Caco-2 (cell line): ENCODE measurements around the gene FRS2. TPM values are rescaled to one million over a fixed set of nuclear protein-coding genes. Genes with fewer than 3 reads are reported as not detected.

Experiments used
- BruUV-seq: library from RNA; stranded (reverse); fragments of 400-500 nt; replicated peaks from 2 replicates; lab custom pipeline; 2021; lab: Mats Ljungman, UMichigan
- CTCF ChIA-PET: fragments of 300-600 bp; sonication (Branson Sonifier 250); formaldehyde crosslinking; loops from one replicate; lab custom pipeline; 2022; ENCODE audit warnings: antibody characterized with exemption; lab: Charles Lee
- POLR2A ChIA-PET: fragments of 300-600 bp; sonication (Branson Sonifier 250); formaldehyde crosslinking; loops from one replicate; lab custom pipeline; 2022; ENCODE audit warnings: antibody characterized with exemption; lab: Charles Lee
- DNase-seq, 2 experiments: peaks; one replicate each; pipeline versions ENCODE4 v3.0.0 to v3.0.0-alpha.2; 2020 to 2022
- H3K27me3 ChIP-seq: replicated peaks from 2 replicates; pipeline ENCODE4 v1.6.0; 2011; ENCODE audit warnings: low read length; ENCODE audit not compliant: control insufficient read depth, insufficient read depth
- H3K36me3 ChIP-seq: 2 replicates; pipeline ENCODE4 v1.5.1; 2011; ENCODE audit warnings: low read length; ENCODE audit not compliant: control insufficient read depth, insufficient read depth
- H3K4me1 ChIP-seq: fragments of 250-450 bp; sonication (Bioruptor Pico); 2 replicates; pipeline ENCODE4 v1.5.1; 2020; ENCODE audit warnings: mild to moderate bottlenecking
- H3K4me3 ChIP-seq: 2 replicates; pipeline ENCODE4 v1.5.1; 2011; ENCODE audit warnings: low read depth, mild to moderate bottlenecking, control low read depth, low read length
- H3K9me3 ChIP-seq: fragments of 250-450 bp; sonication (Bioruptor Pico); 2 replicates; pipeline ENCODE4 v1.5.1; 2020; ENCODE audit warnings: mild to moderate bottlenecking, moderate library complexity
- H3K27ac Mint-ChIP-seq: one replicate; pipeline ENCODE4 v1.8.0; 2022; ENCODE audit warnings: mixed read lengths; ENCODE audit not compliant: unreplicated experiment
- H3K27me3 Mint-ChIP-seq: one replicate; pipeline ENCODE4 v1.8.0; 2022; ENCODE audit warnings: mixed read lengths; ENCODE audit not compliant: insufficient read depth, unreplicated experiment
- H3K36me3 Mint-ChIP-seq: one replicate; pipeline ENCODE4 v1.8.0; 2022; ENCODE audit warnings: mild to moderate bottlenecking, mixed read lengths; ENCODE audit not compliant: insufficient read depth, unreplicated experiment
- H3K4me1 Mint-ChIP-seq: one replicate; pipeline ENCODE4 v1.8.0; 2022; ENCODE audit warnings: low read depth, mixed read lengths; ENCODE audit not compliant: unreplicated experiment
- H3K4me3 Mint-ChIP-seq: one replicate; pipeline ENCODE4 v1.8.0; 2022; ENCODE audit warnings: mild to moderate bottlenecking, moderate library complexity, mixed read lengths; ENCODE audit not compliant: unreplicated experiment
- H3K9me3 Mint-ChIP-seq: one replicate; pipeline ENCODE4 v1.8.0; 2022; ENCODE audit warnings: mixed read lengths; ENCODE audit not compliant: unreplicated experiment
- CTCF ChIP-seq, 2 experiments: fragments of 200-600 bp in 1 of 2; IDR thresholded peaks; 1 replicate in 1 of 2; 2 replicates in 1 of 2; pipeline versions ENCODE4 v1.5.1 to v1.8.0; 2011 to 2022; ENCODE audit warnings: antibody characterized with exemption in 1 of 2, control low read depth in 1 of 2, inconsistent platforms in 1 of 2, low read depth in 1 of 2, low read length in 1 of 2, mild to moderate bottlenecking in 1 of 2, moderate library complexity in 1 of 2; ENCODE audit not compliant: insufficient read depth in 1 of 2, severe bottlenecking in 1 of 2, unreplicated experiment in 1 of 2
- intact Hi-C: fragments of 100-400 bp; cut with micrococcal nuclease; formaldehyde crosslinking; loops from one replicate; pipeline ENCODE4 v1.10.0; 2022; ENCODE audit not compliant: unreplicated experiment
- total RNA-seq: library from RNA; stranded (reverse); gene quantifications from 2 replicates; pipeline ENCODE4 v1.2.3, GENCODE V29; 2022

Gene FRS2
- total RNA-seq, 1 experiment from 2014 or later, result 82.3 TPM

- POLR2A ChIA-PET, result interaction anchor here (0.6 kb wide), 1 partner anchor 36 kb away, joined by 3 read pairs; no protein-coding TSS in a partner anchor
- Histone ChIP-seq H3K27me3 (no peaks in the 10 kb centered on the region), H3K36me3 (no peaks in the 10 kb centered on the region), H3K4me1 (peaks cover 14% of the 10 kb centered on the region), H3K9me3 (no peaks in the 10 kb centered on the region), H3K4me3 (no peak overlapping the region)
- intact Hi-C loops, result no loop called here
- DNase-seq, result no peak
- H3K9me3 Mint-ChIP-seq, result peaks cover 34% of the 10 kb centered on the region
- no peak for TF ChIP-seq CTCF (IDR thresholded peaks at IDR 0.05; ENCODE audit: insufficient read depth in 1 of 2, low read depth in 1 of 2, low read length in 1 of 2, severe bottlenecking in 1 of 2, unreplicated experiment in 1 of 2)
- peaks cover 35% of the 10 kb centered on the region for H3K36me3 Mint-ChIP-seq
- BruUV-seq, result no TSS peak
- H3K4me3 Mint-ChIP-seq, result no peak overlapping the region
- H3K27me3 Mint-ChIP-seq, result no peaks in the 10 kb centered on the region
- CTCF ChIA-PET, result no interaction called here
- H3K27ac Mint-ChIP-seq, result no peak overlapping the region
- H3K4me1 Mint-ChIP-seq, result peaks cover 48% of the 10 kb centered on the region
These were observed 54.7 kb downstream of the FRS2 start for GRCh38 chr12:69524755-69525469.

- peaks cover 6% of the 10 kb centered on the region for H3K9me3 Mint-ChIP-seq
- Histone ChIP-seq H3K4me1 (peaks cover 14% of the 10 kb centered on the region), H3K36me3 (no peaks in the 10 kb centered on the region), H3K27me3 (no peaks in the 10 kb centered on the region), H3K9me3 (no peaks in the 10 kb centered on the region), H3K4me3 (no peak overlapping the region)
- peak overlapping the region; percentile 52 for H3K27ac Mint-ChIP-seq
- DNase-seq, result no peak
- peaks cover 25% of the 10 kb centered on the region for H3K4me1 Mint-ChIP-seq
- intact Hi-C loops, result no loop called here
- no peaks in the 10 kb centered on the region for H3K27me3 Mint-ChIP-seq
- BruUV-seq, result no TSS peak
- no peak for TF ChIP-seq CTCF (IDR thresholded peaks at IDR 0.05; ENCODE audit: insufficient read depth in 1 of 2, low read depth in 1 of 2, low read length in 1 of 2, severe bottlenecking in 1 of 2, unreplicated experiment in 1 of 2)
- no peak overlapping the region for H3K4me3 Mint-ChIP-seq
- ChIA-PET CTCF (no interaction called here), POLR2A (no interaction called here)
- peaks cover 21% of the 10 kb centered on the region for H3K36me3 Mint-ChIP-seq
These were observed 57.5 kb downstream of the FRS2 start for GRCh38 chr12:69527506-69528272.

GRCh38 chr12:69529021-69529420 lies 58.8 kb downstream of the FRS2 start:
- no TSS peak for BruUV-seq
- ChIA-PET POLR2A (no interaction called here), CTCF (no interaction called here)
- no peak for TF ChIP-seq CTCF (IDR thresholded peaks at IDR 0.05; ENCODE audit: insufficient read depth in 1 of 2, low read depth in 1 of 2, low read length in 1 of 2, severe bottlenecking in 1 of 2, unreplicated experiment in 1 of 2)
- H3K27ac Mint-ChIP-seq, result peak overlapping the region; percentile 4
- Histone ChIP-seq H3K4me3 (no peak overlapping the region), H3K9me3 (no peaks in the 10 kb centered on the region), H3K4me1 (peaks cover 21% of the 10 kb centered on the region), H3K27me3 (no peaks in the 10 kb centered on the region), H3K36me3 (no peaks in the 10 kb centered on the region)
- intact Hi-C loops, result no loop called here
- DNase-seq, result no peak
- no peaks in the 10 kb centered on the region for H3K27me3 Mint-ChIP-seq
- H3K4me3 Mint-ChIP-seq, result no peak overlapping the region
- H3K4me1 Mint-ChIP-seq, result peaks cover 12% of the 10 kb centered on the region
- H3K9me3 Mint-ChIP-seq, result no peaks in the 10 kb centered on the region
- H3K36me3 Mint-ChIP-seq, result peaks cover 16% of the 10 kb centered on the region
